ENCODE data around the gene GTPBP8. TPM values are rescaled to one million over a fixed set of nuclear protein-coding genes. Genes with fewer than 3 reads are reported as not detected.

The GTPBP8 gene
- total RNA-seq, 3 donors from 2014 or later, result 11.8 to 17.4 (median 17.0) TPM

GRCh38 chr3:113006359-113007056 lies 15.7 kb downstream of the GTPBP8 start:
- no peak for TF ChIP-seq CTCF (IDR thresholded peaks at IDR 0.05)
- Histone ChIP-seq H3K36me3 (ENCODE audit: low read depth) (no peaks in the 10 kb centered on the region), H3K4me3 (no peak overlapping the region), H3K4me1 (ENCODE audit: low read depth) (no peaks in the 10 kb centered on the region), H3K9me3 (no peaks in the 10 kb centered on the region)
- no peak for ATAC-seq
- no peak for DNase-seq
- intact Hi-C loops (cut with DNase I, micrococcal nuclease), result no loop called here

GRCh38 chr3:113008117-113008516 lies 17.3 kb downstream of the GTPBP8 start:
- H3K9me3 ChIP-seq, result no peaks in the 10 kb centered on the region
- H3K36me3 ChIP-seq (ENCODE audit: low read depth), result no peaks in the 10 kb centered on the region
- H3K4me1 ChIP-seq (ENCODE audit: low read depth), result no peaks in the 10 kb centered on the region
- H3K4me3 ChIP-seq, result no peak overlapping the region
- intact Hi-C loops (cut with DNase I, micrococcal nuclease), result no loop called here
- ATAC-seq (no peak), DNase-seq (no peak)
- no peak for TF ChIP-seq CTCF (IDR thresholded peaks at IDR 0.05)

GRCh38 chr3:113013593-113013992 lies 22.8 kb downstream of the GTPBP8 start:
- intact Hi-C loops (cut with DNase I, micrococcal nuclease), result no loop called here
- peaks cover 3% of the 10 kb centered on the region for H3K4me1 ChIP-seq (ENCODE audit: low read depth)
- ATAC-seq (no peak), DNase-seq (no peak)
- H3K36me3 ChIP-seq (ENCODE audit: low read depth), result no peaks in the 10 kb centered on the region
- H3K4me3 ChIP-seq, result no peak overlapping the region
- no peaks in the 10 kb centered on the region for H3K9me3 ChIP-seq
- TF ChIP-seq CTCF (IDR thresholded peaks at IDR 0.05), result no peak

GRCh38 chr3:113018536-113019181 lies 27.9 kb downstream of the GTPBP8 start:
- no peaks in the 10 kb centered on the region for H3K36me3 ChIP-seq (ENCODE audit: low read depth)
- peak overlapping the region; percentile 51 for H3K4me3 ChIP-seq
- peaks cover 3% of the 10 kb centered on the region for H3K4me1 ChIP-seq (ENCODE audit: low read depth)
- H3K9me3 ChIP-seq, result no peaks in the 10 kb centered on the region
- ATAC-seq, result no peak
- no peak for DNase-seq
- intact Hi-C loops (cut with DNase I, micrococcal nuclease), result no loop called here
- no peak for TF ChIP-seq CTCF (IDR thresholded peaks at IDR 0.05)

GRCh38 chr3:113019182-113020137 lies 28.7 kb downstream of the GTPBP8 start:
- H3K4me1 ChIP-seq (ENCODE audit: low read depth), result peaks cover 3% of the 10 kb centered on the region
- no peaks in the 10 kb centered on the region for H3K9me3 ChIP-seq
- ATAC-seq (peak; percentile 99), DNase-seq (peak; percentile 91 to 94 (median 93))
- intact Hi-C loops (cut with DNase I, micrococcal nuclease), result no loop called here
- TF ChIP-seq CTCF (IDR thresholded peaks at IDR 0.05), result no peak
- no peaks in the 10 kb centered on the region for H3K36me3 ChIP-seq (ENCODE audit: low read depth)
- H3K4me3 ChIP-seq, result peak overlapping the region; percentile 51
